GM12878 (cell line): ENCODE data around the gene ITGA11. TPM values are rescaled to one million over a fixed set of nuclear protein-coding genes. Genes with fewer than 3 reads are reported as not detected.

Experiments used
- BACH1 ChIP-seq: fragments of 450-650 bp; IDR thresholded peaks from 2 replicates; pipeline ENCODE4 v1.6.1; 2017; ENCODE audit warnings: mild to moderate bottlenecking, borderline replicate concordance
- BRCA1 ChIP-seq: IDR thresholded peaks from 2 replicates; pipeline ENCODE4 v1.6.1; 2011; ENCODE audit warnings: low read depth, low read length, improper control_type of control experiment
- CEBPZ ChIP-seq: fragments of 150-350 bp; IDR thresholded peaks from 2 replicates; pipeline ENCODE4 v1.6.1; 2016; ENCODE audit warnings: low read depth, low read length
- ELK1 ChIP-seq: IDR thresholded peaks from 2 replicates; pipeline ENCODE4 v1.6.1; 2012; ENCODE audit warnings: low read depth, low read length, improper control_type of control experiment
- HDGF ChIP-seq: fragments of 450-650 bp; IDR thresholded peaks from 2 replicates; pipeline ENCODE4 v1.6.1; 2016; ENCODE audit warnings: antibody characterized with exemption
- MTA2 ChIP-seq: fragments of 450-650 bp; IDR thresholded peaks from 2 replicates; pipeline ENCODE4 v1.6.1; 2016; ENCODE audit warnings: low read depth, mild to moderate bottlenecking, moderate library complexity
- NR2C1 ChIP-seq: fragments of 450-650 bp; IDR thresholded peaks from 2 replicates; pipeline ENCODE4 v1.6.1; 2017; ENCODE audit warnings: antibody characterized with exemption, mild to moderate bottlenecking, moderate library complexity
- PBX3 ChIP-seq: IDR thresholded peaks from 2 replicates; pipeline ENCODE4 v1.6.1; 2011; ENCODE audit warnings: mild to moderate bottlenecking, low read depth, low read length, moderate library complexity; ENCODE audit not compliant: insufficient replicate concordance
- RELB ChIP-seq: fragments of 450-650 bp; IDR thresholded peaks from 2 replicates; pipeline ENCODE4 v1.6.1; 2017; ENCODE audit warnings: low read depth, mild to moderate bottlenecking, moderate library complexity
- SMAD1 ChIP-seq: fragments of 450-650 bp; IDR thresholded peaks from 2 replicates; pipeline ENCODE4 v1.6.1; 2018; ENCODE audit warnings: mild to moderate bottlenecking, low read depth; ENCODE audit not compliant: partially characterized antibody
- TCF3 ChIP-seq: IDR thresholded peaks from 2 replicates; pipeline ENCODE4 v1.6.1; 2012; ENCODE audit warnings: low read depth, mild to moderate bottlenecking, low read length, borderline replicate concordance; ENCODE audit not compliant: insufficient read depth
- TCF7 ChIP-seq: IDR thresholded peaks from 2 replicates; pipeline ENCODE4 v1.6.1; 2014; ENCODE audit warnings: antibody characterized with exemption, borderline replicate concordance
- USF1 ChIP-seq: IDR thresholded peaks from 2 replicates; pipeline ENCODE4 v1.6.1; 2011; ENCODE audit warnings: borderline replicate concordance, low read depth, mild to moderate bottlenecking, moderate library complexity, mixed read lengths, low read length; ENCODE audit not compliant: insufficient read depth; ENCODE audit errors: extremely low read length
- polyA plus RNA-seq, 11 experiments: library from polyadenylated mRNA; depleted of rRNA in 4 of 11; unstranded in 6 of 11; stranded (reverse) in 5 of 11; fragments of >200 nt; fragmentation: Nextera tagmentation in 4 of 11; fragmentation: Illumina TruSeq in 1 of 11; extraction: Ambion mirVana in 4 of 11; extraction: Trizol in 1 of 11; gene quantifications; 1 replicate in 1 of 11; 2 replicates in 10 of 11; pipeline versions ENCODE4 v1.2.1 to v1.2.3, GENCODE V29; 2011 to 2016; ENCODE audit warnings: inconsistent platforms in 2 of 11, missing spikeins in 2 of 11, low read depth in 1 of 11
- total RNA-seq, 4 experiments: library from RNA; depleted of rRNA in 3 of 4; stranded (reverse); fragments of >200 nt in 3 of 4; fragmentation: Illumina TruSeq in 1 of 4; extraction: Trizol in 1 of 4; gene quantifications; 2 replicates each; pipeline versions ENCODE4 v1.2.1 to v1.2.3, GENCODE V29; 2013 to 2021

Gene ITGA11
- total and polyA plus RNA-seq, 10 of the 15 experiments (the other 5 are each of a cell fraction or from before 2014, with no cell fraction given), result under 0.01 to 0.36 (median 0.13) TPM; not detected in 1

GRCh38 chr15:68436680-68437079 lies 4.7 kb upstream of the ITGA11 start (continued):
- TF ChIP-seq CEBPZ (no peak), TCF7 (no peak), RELB (no peak), MTA2 (no peak), ELK1 (no peak), SMAD1 (no peak), TCF3 (no peak), HDGF (no peak), NR2C1 (no peak), USF1 (no peak), BACH1 (no peak), BRCA1 (no peak), PBX3 (no peak)
- TF ChIP-seq, all 136 proteins: peak for 0
